Measurements from ENCODE around the gene NDUFC1. TPM values are rescaled to one million over a fixed set of nuclear protein-coding genes. Genes with fewer than 3 reads are reported as not detected.

The NDUFC1 gene
- total RNA-seq, 1 experiment from 2014 or later = 59.1 TPM

DNA sequence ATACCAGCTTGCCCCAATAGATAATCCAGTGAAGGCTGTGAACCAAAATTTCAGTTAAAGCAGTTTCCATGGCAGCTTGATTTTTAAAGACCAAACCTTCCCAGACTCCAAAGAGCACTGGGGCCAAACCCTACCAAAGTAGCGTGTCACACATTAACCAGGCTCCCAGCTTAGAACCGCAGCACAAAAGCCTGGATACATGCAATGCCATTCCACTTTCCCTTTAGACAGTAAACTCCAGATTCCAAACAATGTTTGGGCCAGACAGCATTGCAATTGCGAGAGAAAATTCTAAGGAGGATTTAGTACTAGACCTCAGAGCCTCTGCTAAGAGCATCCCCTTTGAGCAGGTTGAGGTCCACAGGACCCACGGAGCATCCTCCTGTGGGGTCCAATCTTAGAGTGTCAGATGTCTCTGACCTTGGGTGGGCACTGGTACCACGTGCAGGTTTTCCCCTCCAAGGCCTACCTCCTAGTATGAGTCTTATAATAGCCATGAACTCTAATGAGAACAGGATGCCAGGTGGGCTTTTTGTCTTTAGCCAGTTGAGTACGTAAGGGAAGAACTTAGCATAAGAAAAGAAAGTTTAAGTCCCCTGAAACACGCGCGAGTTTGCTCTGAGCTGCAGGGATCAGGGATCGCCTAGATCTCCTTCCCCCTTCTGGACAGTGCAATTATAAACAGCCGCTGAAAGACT, 61.0 kb downstream of the NDUFC1 start:
- Histone ChIP-seq H4K91ac (ENCODE audit: insufficient read length, low read depth, low read length) (no peak overlapping the region), H3K18ac (ENCODE audit: insufficient read length, low read depth, low read length) (peak overlapping the region; percentile 48), H2BK12ac (ENCODE audit: insufficient read length, low read depth, low read length) (no peak overlapping the region), H3K4ac (ENCODE audit: low read depth, low read length) (no peak overlapping the region), H3K79me2 (ENCODE audit: insufficient read depth, low read length) (no peaks in the 10 kb centered on the region), H3K27me3 (ENCODE audit: insufficient read depth, low read length) (no peaks in the 10 kb centered on the region), H3K23me2 (ENCODE audit: insufficient read length, low read depth, low read length, poor library complexity, severe bottlenecking) (no peaks in the 10 kb centered on the region), H3K4me2 (ENCODE audit: insufficient read depth, insufficient read length, low read length) (no peak overlapping the region), H3K79me1 (ENCODE audit: insufficient read depth, low read depth, low read length, poor library complexity, severe bottlenecking) (no peaks in the 10 kb centered on the region), H3K14ac (ENCODE audit: insufficient read depth, low read length) (no peak overlapping the region; the same call in 1 of the 2 replicates), H3K9ac (ENCODE audit: extremely low read depth, insufficient read length, low read length) (no peak overlapping the region), H3K9me3 (ENCODE audit: control insufficient read depth, low read depth, low read length) (no peaks in the 10 kb centered on the region), H2BK120ac (ENCODE audit: low read depth, low read length, poor library complexity, severe bottlenecking) (no peak overlapping the region), H3K23ac (ENCODE audit: insufficient read length, low read depth, low read length) (no peak overlapping the region), H3T11ph (ENCODE audit: low read length) (no peak overlapping the region), H2BK20ac (ENCODE audit: low read depth, low read length, poor library complexity, severe bottlenecking) (no peak overlapping the region), H4K5ac (ENCODE audit: insufficient read length, low read depth, low read length) (no peak overlapping the region), H2BK5ac (ENCODE audit: insufficient read length, low read length) (no peak overlapping the region), H3K56ac (ENCODE audit: insufficient read length, low read depth, low read length) (no peak overlapping the region), H2AK5ac (ENCODE audit: insufficient read length, low read length) (no peak overlapping the region), H3K27ac (ENCODE audit: insufficient read length, low read depth, low read length) (peak overlapping the region; percentile 4), H2AFZ (ENCODE audit: low read length) (no peak overlapping the region), H3K4me1 (ENCODE audit: insufficient read depth, low read length) (peaks cover 16% of the 10 kb centered on the region; the same call in 1 of the 2 replicates), H4K8ac (replicated peaks; ENCODE audit: insufficient read length, low read depth, low read length) (no peak overlapping the region), H2BK15ac (ENCODE audit: low read depth, low read length) (no peak overlapping the region), H4K20me1 (ENCODE audit: control insufficient read depth, insufficient read depth, insufficient read length) (no peaks in the 10 kb centered on the region)
- H3K4me1 Mint-ChIP-seq = peaks cover 26 to 33% of the 10 kb centered on the region in 2 experiments
- peaks cover 12 to 14% of the 10 kb centered on the region in 2 experiments for H3K9me3 Mint-ChIP-seq
- TF ChIP-seq, protein P1, sequence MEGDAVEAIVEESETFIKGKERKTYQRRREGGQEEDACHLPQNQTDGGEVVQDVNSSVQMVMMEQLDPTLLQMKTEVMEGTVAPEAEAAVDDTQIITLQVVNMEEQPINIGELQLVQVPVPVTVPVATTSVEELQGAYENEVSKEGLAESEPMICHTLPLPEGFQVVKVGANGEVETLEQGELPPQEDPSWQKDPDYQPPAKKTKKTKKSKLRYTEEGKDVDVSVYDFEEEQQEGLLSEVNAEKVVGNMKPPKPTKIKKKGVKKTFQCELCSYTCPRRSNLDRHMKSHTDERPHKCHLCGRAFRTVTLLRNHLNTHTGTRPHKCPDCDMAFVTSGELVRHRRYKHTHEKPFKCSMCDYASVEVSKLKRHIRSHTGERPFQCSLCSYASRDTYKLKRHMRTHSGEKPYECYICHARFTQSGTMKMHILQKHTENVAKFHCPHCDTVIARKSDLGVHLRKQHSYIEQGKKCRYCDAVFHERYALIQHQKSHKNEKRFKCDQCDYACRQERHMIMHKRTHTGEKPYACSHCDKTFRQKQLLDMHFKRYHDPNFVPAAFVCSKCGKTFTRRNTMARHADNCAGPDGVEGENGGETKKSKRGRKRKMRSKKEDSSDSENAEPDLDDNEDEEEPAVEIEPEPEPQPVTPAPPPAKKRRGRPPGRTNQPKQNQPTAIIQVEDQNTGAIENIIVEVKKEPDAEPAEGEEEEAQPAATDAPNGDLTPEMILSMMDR (conservative IDR thresholded peaks at IDR 0.05) = peak; percentile 15; the same call in 1 of the 3 replicates
- DNase-seq = peak; percentile 63
- WGBS (ENCODE audit: extremely low coverage, insufficient read length, low lambda C conversion rate) = no CpG with 5 or more reads among the region's 11 CpGs
- H3K27ac Mint-ChIP-seq = peak overlapping the region; percentile 84 to 98 (median 90)
- peaks cover 7 to 10% (median 10%) of the 10 kb centered on the region in 3 experiments for H3K36me3 Mint-ChIP-seq (ENCODE audit: insufficient read depth in 1 of 3, low read depth in 3 of 3)
- H3K27me3 Mint-ChIP-seq (ENCODE audit: low read depth) = no peaks in the 10 kb centered on the region
- H3K4me3 Mint-ChIP-seq = peak overlapping the region; percentile 18 to 52; a peak in 2 of 5 replicates

Other genes with a start within 250 kb of the NDUFC1 start
- 47.0 and 49.6 TPM in 2 replicates for gene ELF2, start 125.3 kb downstream of the NDUFC1 start, total RNA-seq (2021)
- gene MGARP, start 22.3 kb downstream of the NDUFC1 start, total RNA-seq (2021) = 4.0 and 4.3 TPM in 2 replicates
- 115 TPM in 2 replicates for gene NAA15, start 972 bp downstream of the NDUFC1 start, total RNA-seq (2021)
- gene RAB33B, start 151.6 kb upstream of the NDUFC1 start, total RNA-seq (2021) = 7.5 and 7.7 TPM in 2 replicates

Measured in H9 (cell line).